ENCODE data around the gene MTMR12. TPM values are rescaled to one million over a fixed set of nuclear protein-coding genes. Genes with fewer than 3 reads are reported as not detected.

The MTMR12 gene
- total and polyA plus RNA-seq, 2 of the 8 experiments (the other 6 are each of a cell fraction or from before 2014, with no cell fraction given): 19.1 to 59.3 TPM

DNA sequence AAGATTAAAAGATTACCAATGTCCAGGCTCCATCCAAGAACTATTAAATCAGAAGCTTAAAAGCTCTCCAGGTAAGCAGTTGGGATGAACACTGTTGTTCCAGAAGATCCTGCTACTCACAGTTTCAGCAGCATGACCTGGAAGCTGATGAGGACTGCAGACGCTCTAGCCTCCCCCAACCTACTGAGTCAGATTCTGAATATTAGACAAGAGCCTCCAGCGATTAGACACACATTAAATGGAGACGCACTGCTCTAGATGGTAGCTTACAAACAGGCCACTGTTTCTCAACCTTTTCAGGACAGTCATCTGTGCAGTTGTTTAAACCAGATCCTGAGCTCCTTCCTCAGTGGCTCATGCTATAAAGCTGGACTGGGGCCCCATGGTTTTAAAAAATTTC, 54.3 kb downstream of the MTMR12 start (continued):
- TF ChIP-seq, protein P1, sequence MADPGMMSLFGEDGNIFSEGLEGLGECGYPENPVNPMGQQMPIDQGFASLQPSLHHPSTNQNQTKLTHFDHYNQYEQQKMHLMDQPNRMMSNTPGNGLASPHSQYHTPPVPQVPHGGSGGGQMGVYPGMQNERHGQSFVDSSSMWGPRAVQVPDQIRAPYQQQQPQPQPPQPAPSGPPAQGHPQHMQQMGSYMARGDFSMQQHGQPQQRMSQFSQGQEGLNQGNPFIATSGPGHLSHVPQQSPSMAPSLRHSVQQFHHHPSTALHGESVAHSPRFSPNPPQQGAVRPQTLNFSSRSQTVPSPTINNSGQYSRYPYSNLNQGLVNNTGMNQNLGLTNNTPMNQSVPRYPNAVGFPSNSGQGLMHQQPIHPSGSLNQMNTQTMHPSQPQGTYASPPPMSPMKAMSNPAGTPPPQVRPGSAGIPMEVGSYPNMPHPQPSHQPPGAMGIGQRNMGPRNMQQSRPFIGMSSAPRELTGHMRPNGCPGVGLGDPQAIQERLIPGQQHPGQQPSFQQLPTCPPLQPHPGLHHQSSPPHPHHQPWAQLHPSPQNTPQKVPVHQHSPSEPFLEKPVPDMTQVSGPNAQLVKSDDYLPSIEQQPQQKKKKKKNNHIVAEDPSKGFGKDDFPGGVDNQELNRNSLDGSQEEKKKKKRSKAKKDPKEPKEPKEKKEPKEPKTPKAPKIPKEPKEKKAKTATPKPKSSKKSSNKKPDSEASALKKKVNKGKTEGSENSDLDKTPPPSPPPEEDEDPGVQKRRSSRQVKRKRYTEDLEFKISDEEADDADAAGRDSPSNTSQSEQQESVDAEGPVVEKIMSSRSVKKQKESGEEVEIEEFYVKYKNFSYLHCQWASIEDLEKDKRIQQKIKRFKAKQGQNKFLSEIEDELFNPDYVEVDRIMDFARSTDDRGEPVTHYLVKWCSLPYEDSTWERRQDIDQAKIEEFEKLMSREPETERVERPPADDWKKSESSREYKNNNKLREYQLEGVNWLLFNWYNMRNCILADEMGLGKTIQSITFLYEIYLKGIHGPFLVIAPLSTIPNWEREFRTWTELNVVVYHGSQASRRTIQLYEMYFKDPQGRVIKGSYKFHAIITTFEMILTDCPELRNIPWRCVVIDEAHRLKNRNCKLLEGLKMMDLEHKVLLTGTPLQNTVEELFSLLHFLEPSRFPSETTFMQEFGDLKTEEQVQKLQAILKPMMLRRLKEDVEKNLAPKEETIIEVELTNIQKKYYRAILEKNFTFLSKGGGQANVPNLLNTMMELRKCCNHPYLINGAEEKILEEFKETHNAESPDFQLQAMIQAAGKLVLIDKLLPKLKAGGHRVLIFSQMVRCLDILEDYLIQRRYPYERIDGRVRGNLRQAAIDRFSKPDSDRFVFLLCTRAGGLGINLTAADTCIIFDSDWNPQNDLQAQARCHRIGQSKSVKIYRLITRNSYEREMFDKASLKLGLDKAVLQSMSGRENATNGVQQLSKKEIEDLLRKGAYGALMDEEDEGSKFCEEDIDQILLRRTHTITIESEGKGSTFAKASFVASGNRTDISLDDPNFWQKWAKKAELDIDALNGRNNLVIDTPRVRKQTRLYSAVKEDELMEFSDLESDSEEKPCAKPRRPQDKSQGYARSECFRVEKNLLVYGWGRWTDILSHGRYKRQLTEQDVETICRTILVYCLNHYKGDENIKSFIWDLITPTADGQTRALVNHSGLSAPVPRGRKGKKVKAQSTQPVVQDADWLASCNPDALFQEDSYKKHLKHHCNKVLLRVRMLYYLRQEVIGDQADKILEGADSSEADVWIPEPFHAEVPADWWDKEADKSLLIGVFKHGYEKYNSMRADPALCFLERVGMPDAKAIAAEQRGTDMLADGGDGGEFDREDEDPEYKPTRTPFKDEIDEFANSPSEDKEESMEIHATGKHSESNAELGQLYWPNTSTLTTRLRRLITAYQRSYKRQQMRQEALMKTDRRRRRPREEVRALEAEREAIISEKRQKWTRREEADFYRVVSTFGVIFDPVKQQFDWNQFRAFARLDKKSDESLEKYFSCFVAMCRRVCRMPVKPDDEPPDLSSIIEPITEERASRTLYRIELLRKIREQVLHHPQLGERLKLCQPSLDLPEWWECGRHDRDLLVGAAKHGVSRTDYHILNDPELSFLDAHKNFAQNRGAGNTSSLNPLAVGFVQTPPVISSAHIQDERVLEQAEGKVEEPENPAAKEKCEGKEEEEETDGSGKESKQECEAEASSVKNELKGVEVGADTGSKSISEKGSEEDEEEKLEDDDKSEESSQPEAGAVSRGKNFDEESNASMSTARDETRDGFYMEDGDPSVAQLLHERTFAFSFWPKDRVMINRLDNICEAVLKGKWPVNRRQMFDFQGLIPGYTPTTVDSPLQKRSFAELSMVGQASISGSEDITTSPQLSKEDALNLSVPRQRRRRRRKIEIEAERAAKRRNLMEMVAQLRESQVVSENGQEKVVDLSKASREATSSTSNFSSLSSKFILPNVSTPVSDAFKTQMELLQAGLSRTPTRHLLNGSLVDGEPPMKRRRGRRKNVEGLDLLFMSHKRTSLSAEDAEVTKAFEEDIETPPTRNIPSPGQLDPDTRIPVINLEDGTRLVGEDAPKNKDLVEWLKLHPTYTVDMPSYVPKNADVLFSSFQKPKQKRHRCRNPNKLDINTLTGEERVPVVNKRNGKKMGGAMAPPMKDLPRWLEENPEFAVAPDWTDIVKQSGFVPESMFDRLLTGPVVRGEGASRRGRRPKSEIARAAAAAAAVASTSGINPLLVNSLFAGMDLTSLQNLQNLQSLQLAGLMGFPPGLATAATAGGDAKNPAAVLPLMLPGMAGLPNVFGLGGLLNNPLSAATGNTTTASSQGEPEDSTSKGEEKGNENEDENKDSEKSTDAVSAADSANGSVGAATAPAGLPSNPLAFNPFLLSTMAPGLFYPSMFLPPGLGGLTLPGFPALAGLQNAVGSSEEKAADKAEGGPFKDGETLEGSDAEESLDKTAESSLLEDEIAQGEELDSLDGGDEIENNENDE (IDR thresholded peaks at IDR 0.05; ENCODE audit: insufficient replicate concordance, low read length): no peak
- no peak for TF ChIP-seq CTBP2 (IDR thresholded peaks at IDR 0.05; ENCODE audit: borderline replicate concordance, insufficient read depth, insufficient read length, low read length)
- TF ChIP-seq RBBP5 (IDR thresholded peaks at IDR 0.05; ENCODE audit: borderline replicate concordance, low read depth, low read length): no peak
- no peak for TF ChIP-seq CREB1 (IDR thresholded peaks at IDR 0.05)
- no peak for TF ChIP-seq FOSL1 (IDR thresholded peaks at IDR 0.05; ENCODE audit: insufficient read depth, low read depth, low read length)
- no peak for TF ChIP-seq GTF2F1 (IDR thresholded peaks at IDR 0.05; ENCODE audit: borderline replicate concordance, low read depth, low read length)
- no peak for TF ChIP-seq TCF12 (IDR thresholded peaks at IDR 0.05; ENCODE audit: low read depth, low read length)
- TF ChIP-seq MAFK (IDR thresholded peaks at IDR 0.05; ENCODE audit: low read depth, low read length): no peak
- no peak for TF ChIP-seq KDM5A (IDR thresholded peaks at IDR 0.05; ENCODE audit: low read length)

Data from H1 (cell line).